Measurements from ENCODE around the gene WNT1. TPM values are rescaled to one million over a fixed set of nuclear protein-coding genes. Genes with fewer than 3 reads are reported as not detected.

WNT1 gene
- total RNA-seq, 1 donor from 2014 or later = not detected

DNA sequence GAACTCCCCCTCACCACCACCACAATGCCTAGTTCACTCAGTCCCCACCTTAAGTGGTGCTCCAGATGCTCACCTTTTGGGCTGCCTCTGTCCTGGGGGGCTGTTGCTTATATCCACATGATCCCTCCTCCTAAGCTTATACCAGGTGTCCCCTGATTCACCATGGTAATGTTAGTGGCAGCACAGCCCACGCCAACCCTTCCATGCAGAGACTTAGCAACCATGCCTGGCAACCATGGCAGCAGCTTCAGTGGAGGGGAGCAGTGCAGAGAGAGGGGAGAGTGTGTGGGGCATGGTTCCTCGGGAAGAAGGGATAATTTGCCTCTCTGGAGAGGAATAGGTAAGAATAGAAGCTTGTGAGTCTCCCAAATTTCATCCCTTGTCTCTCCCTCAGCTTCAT, 22.2 kb downstream of the WNT1 start:
- DNase-seq (ENCODE audit: low read depth, low spot score) = no peak

DNA sequence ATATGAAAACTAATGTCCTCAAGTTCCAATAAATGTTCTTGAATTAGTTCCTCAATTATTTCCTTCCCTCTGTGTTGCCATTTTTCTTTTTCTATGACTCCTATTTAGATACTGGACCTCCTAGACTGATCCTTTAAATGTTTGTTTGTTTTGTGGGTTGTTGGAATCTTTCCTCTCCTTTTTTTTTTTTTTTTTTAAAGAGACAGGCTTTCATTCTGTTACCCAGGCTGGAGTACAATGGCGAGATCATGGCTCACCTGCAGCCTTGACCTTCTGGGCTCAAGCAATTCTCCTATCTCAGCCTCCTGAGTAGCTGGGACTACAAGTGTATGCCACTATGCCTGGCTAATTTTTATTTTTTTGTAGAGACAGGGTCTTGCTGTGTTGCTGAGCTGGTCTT, 30.8 kb downstream of the WNT1 start:
- DNase-seq (ENCODE audit: low read depth, low spot score) = no peak

DNA sequence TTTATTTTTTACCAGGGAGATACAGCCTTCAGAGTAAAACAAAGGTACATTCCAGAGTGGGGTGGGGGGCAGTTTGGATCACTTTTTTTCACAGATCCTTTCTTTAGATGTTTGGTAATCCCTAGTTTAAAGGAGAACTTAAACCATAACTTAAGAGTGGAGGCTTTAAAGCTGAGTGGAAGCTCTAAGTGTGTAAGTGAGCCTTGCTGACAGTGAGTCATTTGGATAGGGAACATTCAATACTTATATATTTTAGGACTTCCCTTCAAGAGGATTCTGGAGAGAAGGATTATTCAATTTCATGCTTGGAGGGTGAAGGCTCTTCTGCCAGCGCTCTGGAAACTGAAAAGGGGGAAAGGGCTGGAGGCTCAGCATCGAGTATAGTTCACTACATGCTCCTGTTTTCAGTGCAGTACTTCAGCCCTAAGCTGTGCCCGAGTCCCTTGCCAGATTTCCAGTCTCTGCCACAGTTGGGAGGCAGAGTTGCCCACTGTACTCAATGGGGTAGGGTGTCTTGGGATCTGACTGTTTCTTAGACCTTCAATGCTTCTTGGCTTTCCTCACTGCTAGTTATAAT, 32.1 kb downstream of the WNT1 start:
- DNase-seq (ENCODE audit: low read depth, low spot score) = no peak

DNA sequence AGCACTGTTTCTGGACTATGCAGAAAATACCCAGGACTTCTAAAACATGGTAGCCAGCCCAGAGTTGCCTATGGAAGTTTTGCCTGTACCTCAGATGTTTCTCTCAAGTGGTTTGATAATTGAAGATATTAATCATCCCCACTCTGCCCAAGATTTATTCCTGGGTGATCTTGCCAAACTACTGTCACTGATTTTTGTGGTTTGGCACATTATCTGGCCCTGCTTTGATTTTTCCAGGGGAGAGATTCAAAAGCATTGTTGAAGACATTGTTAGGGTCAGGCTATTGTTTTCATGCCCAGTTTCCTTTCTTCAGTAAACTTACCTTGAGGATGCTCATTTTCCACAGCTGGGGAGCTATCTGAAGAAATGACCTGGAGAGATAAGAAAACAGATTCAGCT, 34.6 kb downstream of the WNT1 start:
- no peak for DNase-seq (ENCODE audit: low read depth, low spot score)

DNA sequence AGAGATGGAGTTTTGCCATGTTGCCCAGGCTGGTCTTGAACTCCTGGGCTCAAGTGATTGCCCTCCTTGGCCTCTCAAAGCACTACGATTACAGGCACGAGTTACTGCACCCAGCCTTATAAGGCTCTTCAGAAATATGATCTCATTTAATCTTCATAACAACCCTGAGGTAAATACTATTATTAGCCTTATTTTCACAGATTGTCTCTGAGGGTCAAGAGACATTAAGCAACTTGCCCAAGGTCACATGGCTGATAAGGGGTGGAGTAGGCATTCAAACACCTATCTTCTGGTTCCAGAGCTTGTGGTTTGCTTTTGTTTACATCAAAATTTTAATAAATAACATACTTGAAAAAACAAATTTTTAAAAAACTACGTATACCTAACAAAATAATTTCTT, 35.3 kb downstream of the WNT1 start:
- no peak for DNase-seq (ENCODE audit: low read depth, low spot score)

DNA sequence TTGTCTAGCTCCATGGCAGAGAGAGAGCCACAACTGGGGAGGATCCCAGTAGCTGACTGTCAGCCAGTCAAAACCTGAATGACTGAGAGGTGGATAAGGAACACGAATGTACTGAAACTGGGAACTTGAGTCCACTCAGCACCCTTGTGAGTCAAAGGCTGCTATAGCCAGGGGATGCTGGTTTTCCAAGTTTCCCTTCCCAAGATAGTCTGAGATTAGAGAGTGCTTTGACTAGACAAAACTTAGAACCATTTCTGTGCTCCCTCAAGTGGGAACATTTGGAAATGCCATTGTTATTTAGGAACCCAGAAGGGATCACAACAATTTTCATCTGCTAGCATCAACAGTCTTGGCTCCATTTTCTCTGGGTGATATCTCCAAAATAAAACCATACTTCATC, 36.4 kb downstream of the WNT1 start:
- no peak for DNase-seq (ENCODE audit: low read depth, low spot score)

DNA sequence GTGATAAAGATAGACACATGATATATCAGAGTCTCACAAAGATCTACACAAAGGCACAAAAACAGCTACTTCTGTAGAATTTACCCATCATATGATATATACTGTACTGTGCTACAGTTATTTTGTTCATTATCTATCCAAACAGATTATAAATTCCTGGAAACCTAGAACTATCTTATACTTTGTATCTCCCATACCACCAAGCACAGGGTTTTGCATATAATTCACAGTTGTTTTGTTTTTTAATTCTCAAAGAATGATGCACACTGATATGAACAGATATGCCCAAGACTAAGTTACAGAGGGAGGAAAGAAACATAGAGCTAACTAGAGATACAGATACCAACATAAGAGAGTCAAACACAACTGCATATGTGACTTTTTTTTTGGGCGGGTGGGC, 37.1 kb downstream of the WNT1 start:
- DNase-seq (ENCODE audit: low read depth, low spot score) = no peak

DNA sequence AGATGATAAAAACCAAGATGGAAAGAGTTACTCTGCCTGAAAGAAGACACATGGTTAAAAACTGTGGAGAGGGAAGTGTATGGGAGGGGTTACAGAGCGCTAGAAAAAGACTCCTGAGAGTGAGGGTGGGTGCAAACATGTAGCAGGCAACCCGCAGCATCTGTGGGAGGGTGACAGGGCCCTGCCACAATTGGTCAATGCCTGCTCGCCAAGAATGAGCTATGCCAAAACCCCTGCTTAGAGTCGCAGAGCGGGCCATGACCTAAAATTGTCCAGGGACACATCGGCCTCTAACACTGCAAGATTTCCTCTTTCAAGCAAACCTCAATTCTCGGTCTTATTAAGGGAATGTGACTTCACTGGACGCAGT, 39.8 kb downstream of the WNT1 start:
- DNase-seq (ENCODE audit: low read depth, low spot score) = no peak

DNA sequence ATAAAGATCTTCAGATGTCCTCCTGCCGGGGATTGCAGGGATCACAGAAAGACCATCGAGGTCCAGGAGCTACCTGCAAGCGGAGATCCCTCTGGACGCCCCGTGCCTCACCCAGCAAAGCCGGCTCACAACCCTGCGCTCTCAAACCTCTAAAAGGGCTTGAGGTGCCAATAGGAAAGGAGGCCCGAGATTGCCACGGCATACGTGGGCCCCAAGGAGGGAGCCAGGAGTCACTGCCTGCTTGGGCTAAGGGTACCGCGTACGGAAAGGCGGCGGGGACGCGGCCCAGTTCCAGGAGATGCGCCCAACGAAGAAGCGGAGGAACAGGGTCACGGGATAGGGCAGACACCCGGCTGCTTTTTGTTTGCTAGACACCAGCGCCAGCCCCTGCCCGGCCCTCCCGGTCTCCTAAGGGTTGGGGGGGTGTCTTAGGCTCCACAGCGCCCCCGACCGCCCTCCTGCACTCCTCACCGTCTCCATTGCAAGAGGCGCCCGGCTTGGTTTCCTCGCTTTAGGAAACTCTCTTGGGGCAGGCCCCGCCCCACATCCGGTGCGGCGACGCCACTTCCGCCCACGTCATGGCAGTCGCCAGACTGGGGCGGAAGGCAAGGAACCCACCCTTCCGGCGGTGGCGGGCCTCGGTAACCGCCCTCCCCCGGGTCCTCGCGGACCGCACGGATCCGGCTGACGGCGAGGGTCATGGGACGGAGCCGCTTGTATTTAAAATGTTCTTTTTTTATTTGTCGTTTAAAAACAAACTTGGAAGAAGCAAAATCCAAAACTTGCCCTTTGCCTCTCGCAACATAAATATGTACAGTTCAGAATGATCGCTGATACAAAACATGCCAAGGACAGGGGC, 40.4 kb downstream of the WNT1 start, which contains the start of gene PRKAG1:
PRKAG1 (minus strand) TSS at position 516 of the 859 bp plus-strand sequence; CDS start at position 480, 36 bp downstream.
- peak; percentile 91 for DNase-seq (ENCODE audit: low read depth, low spot score)

DNA sequence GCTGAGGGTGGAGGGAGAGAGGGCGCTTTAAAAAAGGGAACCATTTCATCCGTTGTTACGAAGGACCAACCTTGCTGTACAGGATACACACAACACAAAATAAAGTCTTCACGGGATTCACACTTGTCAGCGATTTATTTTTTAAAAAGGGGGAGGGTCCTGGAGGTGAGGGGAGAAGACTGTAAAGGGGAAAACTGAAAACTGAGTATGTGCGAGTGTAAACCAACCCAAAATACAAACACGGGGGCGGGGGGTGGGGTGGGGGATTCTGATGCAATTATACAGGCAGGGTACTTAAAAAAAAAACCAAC, 41.0 kb downstream of the WNT1 start:
- DNase-seq (ENCODE audit: low read depth, low spot score) = no peak

DNA sequence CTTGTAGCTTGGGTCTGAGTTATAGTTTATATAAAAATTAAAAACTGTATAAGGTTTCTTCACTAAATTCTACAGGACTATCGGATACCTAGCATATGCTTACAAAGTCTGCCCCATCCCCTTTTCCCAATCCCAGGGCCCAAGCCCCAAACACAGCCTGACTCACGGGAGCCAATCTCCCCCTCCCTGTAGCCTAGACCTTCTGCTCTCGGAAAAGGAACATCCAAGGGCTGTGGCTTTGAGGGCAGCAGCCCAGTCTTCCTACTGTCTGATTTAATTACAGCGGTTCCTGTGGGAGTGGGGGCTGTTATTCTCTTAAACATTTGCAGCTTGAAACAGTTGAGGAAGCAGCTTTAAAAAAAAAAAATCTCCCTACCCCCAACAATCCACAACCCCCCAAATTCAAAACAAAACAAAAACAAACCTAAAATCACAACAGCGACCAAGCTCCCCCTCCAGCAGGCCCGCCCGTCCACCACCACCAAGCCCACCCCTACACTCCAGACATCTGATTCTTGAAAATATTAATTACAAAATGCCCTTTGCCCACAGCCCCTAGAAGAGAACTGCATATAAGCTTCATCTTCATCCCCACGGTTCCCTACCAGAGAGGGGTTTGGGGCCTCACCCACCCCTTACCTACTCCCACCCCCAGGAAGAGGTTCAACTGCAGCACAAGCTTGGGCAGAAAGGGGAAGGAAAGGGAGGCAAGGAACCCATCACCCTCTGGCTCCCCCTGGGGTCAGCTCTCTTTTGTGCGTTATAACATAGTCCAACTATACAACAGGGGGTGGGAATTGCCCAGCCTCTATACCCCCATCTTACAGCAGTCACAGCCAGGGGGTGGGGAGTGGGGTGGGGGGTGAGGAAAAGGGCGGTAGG, 41.6 kb downstream of the WNT1 start:
- no peak for DNase-seq (ENCODE audit: low read depth, low spot score)

DNA sequence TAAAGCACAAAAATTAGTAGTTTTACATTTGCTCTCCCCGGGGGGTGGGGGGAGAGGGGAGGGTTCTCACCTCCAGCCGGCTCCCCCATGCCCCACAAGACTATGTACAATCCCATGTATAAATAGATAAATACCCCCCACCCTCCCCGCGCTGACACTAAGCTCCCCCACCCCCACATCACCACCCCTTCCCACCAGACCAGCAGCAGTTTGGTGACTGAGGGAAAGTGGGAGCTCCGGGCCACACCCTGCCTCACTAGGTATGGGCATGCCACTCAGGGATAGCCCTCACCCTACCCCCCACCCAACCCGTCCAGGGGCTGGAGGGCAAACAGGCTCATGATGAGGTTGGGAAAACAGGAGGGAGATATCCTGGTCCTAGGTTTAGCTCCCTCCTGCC, 42.3 kb downstream of the WNT1 start:
- DNase-seq (ENCODE audit: low read depth, low spot score) = no peak

DNA sequence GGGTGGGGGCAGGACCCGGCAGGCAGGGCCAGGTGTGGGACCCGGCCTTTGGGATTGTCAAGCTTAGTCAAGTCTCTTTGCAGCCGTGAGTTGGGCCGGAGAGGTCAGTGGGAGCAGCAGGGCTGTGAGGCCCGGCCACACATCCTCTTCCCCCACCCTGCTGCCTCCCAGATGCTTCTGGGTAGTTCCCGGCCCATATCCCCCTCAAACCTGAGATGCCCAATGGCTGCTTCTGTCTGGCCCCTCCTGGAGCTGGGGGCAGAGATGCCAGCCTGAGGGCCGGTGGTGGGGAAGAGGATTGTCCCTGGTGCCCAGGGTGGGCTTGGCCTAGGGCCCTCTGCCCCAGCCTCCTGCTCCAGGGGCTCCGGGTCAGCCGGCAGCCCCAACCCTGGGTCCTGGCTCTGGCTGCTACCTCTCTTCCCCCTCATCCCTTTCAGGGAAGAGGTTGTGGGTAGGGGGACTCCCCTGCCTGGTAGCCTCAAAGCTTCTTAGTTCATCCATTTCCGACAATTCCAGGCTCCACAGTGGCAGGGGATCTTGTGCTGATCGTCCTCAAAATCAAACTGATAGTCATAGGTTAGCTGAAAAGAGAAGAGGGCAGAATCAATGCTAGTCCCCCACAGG, 43.3 kb downstream of the WNT1 start:
- no peak for DNase-seq (ENCODE audit: low read depth, low spot score)

DNA sequence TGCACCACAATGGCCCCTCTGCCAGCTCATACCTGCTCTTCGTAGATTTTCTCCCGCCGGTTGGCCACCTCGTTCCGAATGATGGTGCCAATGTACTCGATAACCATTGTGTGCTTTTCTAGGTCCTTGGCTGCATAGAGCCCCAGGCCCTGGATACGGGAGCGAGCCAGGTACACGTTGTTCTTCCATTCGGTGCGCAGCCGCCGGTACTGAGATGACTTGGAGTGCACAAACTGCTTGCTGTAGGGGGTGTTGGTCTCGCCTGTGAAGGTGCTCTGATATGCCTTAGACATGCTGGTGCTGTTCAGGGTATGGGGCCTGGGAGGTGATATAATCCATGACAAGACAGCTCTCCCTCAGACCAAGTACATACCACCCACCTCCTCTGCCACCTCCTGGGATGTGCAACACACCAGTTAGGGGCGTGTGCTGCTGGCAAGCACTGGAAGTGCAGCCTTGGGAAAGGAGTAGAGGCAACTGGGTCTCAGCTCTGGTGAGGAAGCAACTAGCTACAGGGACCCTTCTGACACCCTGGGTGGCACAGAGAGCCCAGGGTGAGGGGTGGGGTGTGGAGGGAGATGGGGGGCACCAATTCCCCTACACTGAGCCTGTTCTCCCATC, 44.5 kb downstream of the WNT1 start:
- DNase-seq (ENCODE audit: low read depth, low spot score) = no peak

DNA sequence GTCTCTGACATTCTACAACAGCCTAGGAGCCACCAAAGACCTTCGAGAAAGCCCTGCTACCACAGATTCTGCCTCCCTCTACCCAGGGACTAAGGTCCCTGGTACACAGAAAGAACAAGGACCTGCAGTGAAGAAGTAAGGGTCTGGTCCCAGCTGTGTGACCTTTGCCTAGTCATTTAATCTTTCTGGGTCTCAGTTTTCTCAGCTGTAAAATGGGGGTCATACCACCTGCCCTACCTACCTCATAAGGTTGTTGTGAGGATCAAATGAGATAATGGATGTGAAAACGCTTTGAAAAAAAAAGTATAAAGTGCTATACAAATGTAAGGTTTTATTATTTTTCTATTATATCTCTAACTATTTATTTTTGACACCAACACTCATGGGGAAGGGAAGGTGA, 45.7 kb downstream of the WNT1 start:
- DNase-seq (ENCODE audit: low read depth, low spot score) = no peak

DNA sequence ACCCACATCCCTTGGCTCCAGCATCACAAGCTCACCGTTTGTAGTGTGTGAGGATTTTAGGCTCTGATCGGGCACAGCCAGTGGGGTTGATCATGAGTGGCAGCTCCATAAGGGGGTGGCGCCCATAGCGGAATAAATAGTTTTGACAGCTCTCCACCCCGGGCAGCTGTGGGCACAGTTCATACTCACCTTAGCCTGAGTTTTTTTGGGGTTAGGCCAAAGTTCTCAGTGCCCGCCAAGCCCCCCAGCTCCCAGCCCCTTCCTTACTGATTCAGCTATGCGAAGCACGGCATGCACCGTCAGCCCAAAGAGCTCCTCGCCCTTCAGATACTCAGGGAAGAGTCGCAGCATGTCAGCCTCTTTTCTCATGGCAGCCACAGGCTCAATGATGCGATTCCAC, 46.4 kb downstream of the WNT1 start:
- DNase-seq (ENCODE audit: low read depth, low spot score) = no peak

DNA sequence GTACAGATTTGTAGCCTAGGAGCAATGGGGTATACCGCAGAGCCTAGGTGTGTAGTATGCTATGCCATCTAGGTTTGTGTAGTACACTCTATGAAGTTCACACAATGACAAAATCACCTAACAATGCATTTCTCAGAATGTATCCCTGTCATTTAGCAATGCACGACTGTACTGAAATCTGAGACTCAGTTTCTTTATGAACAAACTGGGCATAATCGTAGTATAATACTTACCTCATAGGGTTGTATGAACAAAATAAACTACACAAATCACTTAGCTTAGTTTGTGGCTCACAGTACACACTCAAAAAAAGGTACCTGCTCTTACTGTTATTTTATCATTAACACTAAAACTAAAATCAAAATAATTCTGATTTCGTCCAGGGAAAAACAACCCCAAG, 47.3 kb downstream of the WNT1 start:
- no peak for DNase-seq (ENCODE audit: low read depth, low spot score)

DNA sequence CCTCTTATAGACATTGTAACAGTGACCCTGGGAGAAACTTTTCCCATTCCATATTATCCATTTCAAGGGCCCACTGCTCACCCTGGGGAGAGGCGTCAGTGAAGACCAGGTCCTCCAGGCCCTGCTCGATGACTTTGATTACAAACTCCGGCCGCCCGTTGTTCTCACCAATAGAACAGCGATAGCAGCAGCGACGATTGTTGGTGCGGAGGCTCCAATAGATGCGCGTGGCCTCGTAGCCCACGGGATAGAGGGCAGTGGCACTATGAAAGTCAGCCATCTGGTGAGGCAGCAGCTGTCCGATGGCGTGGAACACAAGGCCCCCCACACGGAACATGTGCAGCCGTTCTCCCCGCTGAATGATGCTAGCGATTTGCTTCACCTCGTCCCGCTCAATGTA, 48.0 kb downstream of the WNT1 start:
- DNase-seq (ENCODE audit: low read depth, low spot score) = no peak

DNA sequence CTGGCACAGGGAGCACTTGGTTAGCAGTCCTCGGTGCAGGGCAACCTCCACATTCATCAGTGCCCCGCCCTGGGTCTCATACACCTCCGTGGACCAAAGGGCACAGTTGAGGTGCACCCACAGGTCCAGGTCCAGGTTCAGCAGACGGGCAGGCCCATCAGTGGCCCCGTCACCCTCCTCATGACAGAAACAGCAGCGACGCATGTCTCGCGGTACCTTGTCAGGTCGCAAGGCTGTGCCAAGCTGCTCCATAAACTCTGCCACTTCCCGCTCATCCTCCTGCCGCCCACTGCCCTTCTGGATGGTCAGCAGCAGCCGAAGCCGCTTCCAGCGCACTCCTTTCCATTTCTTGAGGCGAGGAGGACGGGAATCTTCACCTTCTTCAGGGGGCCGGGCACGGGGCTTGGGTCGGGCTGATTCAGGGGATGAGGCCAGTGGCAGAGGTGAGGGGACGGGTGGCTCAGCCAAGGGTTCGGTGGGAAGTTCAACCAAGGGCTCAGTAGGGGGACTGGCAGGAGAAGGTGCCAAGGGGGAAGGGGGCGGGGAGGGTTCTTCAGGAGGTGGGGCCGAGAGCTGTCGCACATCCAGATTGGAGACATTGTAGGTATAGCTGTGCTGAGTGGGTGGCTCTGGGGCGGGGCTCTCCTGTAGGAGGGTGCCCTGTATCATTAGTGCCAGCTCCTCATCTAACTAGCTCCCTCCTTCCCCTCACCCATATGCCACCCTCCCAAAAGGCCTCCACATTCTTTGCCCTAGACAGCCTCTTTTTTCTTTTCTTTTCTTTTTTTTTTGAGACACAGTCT, 48.8 kb downstream of the WNT1 start:
- no peak for DNase-seq (ENCODE audit: low read depth, low spot score)

DNA sequence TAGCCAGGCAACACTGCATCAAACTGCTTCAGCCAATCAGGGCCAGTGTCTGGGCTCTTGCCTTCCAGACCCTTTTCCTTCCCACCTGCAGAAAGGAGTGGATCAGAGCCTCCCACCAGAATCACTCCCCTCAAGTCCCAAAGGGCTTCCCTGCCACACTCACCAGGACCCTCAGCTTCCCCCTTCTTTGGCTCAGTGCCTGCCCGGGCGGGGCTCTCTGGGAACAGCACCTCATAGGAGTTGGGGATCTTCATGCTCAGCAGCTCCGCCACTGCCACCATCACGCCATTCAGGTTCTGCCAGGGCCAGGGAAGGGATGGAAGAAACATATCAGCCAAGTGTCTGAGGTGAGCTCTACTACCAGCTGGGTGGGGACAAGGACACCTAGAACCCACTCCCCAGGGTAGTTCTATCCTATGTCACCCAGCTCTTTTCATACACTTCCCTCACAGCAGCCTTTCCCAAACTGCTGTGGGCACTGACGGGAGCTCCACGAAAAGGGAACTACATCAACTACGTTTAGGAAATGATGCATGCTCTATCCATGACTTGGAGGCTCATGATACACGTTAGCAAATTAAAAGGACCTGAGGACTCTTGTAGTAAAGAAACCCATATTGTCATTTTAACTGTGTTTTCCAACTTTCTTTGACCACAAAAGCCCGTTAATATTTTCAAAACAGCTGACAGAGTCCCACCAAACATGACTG, 49.9 kb downstream of the WNT1 start:
- no peak for DNase-seq (ENCODE audit: low read depth, low spot score)
